Kidney capillary endothelial cell (primary cell): ENCODE results near the gene IL11RA.

ENCODE experiments used
- DNase-seq: peaks from one replicate; pipeline ENCODE4 v3.0.0-alpha.2; 2018; ENCODE audit warnings: low spot score

Gene IL11RA

DNA sequence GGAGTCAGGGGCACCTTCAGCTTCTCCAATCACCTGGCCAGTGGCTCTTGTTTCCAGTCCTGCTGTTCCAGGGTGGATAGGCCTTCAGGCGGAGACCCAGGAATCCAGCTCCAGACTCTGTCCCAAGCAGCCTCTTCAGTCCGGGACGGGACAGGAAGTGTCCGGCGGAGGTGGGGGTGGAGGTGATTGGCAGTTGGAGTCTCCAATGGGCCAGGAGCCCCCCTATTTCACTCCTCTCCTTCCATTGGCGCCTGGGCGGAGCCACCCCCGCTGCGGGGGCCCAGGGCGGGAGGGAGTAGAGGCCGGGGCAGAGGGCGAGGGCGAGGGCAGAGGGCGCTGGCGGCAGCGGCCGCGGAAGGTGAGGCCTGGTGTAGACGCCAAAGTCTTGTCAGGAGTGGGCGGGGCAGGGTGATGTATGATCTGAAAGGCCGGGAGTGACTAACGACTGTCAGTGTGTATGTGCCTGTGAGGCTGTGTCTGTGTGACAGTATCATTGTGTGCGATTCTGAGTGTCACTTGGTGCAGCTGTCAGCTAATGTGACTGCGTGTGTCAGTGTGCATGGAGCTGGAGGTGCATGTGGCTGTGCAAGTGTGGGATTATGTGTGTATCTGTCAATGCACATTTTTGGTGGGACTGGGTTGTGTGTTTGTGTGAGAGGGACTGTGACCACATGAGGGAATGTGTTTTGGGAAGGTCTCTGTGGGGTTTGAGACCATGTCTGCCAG is at the start of gene IL11RA:
Gene IL11RA, plus strand, starts transcription at position 310 of the 726 bp plus-strand sequence. CDS start 3,033 bp downstream, outside the sequence.
- peak; percentile 87 for DNase-seq

DNA sequence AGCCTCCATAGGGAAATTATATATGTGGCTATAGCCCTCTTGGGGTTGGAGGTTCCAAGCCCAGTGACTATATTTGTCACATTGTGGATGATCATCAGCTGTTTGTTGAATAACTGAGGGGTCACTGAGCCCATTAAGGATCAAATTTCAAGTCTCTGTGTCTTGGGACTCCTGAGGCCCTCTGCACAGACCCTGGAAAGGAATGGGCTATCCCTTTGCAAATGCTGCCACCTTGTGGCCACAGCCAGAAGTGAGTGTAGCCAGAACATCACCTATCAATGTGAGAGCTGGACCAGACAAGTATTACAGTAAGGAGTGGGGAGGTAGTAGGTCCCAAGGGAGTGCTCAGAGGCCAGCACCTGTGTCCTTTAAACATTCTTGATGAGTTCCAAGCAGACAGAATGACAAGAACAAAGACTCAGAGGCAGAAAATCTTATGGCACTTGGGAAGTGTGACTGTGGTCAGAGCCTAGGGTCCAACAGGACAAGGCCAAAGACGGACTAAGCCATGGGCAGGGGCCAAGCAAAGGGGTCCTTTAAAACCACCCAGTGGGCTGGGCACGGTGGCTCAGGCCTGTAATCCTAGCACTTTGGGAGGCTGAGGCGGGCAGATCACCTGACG is 48.3 kb upstream of the IL11RA start:
- peak; percentile 67 for DNase-seq

DNA sequence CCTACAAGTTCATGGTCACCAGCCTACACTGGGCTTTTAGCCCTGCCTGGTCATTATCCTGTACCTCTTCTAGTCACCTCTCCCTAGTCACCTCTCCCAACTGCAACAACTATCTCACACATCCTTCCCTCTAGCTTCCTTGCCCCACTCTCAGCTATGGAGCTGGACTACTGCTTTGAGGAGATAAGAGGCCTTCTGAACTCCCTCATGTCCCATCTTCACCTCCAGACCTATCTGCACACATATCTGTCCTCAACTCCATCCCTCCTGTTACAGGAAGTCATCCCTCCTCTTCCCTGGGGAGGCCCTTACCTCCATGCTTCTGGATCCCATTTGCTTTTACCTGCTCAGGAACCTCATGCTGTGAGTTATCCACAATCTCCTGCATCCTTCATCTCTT is 45.8 kb upstream of the IL11RA start:
- DNase-seq, result no peak

DNA sequence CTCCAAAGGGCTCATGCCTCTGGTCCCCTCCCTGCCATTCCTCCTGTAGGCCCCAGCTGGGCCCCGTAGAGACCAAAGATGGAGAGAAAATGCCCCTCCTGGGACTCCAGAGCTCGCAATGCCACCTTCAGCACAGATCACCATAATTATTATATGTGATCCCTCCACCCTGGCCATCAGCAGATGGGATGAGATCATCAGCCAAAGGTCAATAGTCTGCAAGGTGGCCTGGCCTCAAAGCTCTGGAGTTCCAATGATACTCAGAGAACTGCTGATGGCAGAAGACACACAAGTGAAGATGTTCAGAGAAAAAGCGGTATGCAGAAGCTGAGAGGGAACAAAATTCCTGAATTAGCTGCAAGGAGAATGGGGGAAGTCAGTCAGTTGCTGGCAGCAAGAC is 45.1 kb upstream of the IL11RA start:
- DNase-seq, result no peak

DNA sequence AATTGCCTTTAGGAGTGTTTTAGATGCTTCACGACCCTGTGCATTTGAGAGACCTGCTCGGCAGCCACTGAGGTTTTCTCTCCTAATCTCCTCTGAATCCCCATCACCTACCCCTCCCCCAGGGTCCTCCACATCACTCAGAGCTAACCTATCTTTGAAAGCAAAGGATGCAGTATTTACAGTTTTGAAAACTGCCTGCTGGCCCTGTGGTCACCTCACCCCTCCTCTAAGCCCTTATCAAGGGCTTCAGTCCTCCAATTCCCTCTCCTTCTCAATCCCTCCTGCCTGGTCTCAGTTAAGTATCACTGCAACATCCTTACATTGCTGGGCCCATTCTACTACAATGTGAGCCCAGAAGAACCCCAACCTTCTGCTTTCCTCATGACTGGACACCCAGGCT is 44.7 kb upstream of the IL11RA start:
- DNase-seq, result no peak

DNA sequence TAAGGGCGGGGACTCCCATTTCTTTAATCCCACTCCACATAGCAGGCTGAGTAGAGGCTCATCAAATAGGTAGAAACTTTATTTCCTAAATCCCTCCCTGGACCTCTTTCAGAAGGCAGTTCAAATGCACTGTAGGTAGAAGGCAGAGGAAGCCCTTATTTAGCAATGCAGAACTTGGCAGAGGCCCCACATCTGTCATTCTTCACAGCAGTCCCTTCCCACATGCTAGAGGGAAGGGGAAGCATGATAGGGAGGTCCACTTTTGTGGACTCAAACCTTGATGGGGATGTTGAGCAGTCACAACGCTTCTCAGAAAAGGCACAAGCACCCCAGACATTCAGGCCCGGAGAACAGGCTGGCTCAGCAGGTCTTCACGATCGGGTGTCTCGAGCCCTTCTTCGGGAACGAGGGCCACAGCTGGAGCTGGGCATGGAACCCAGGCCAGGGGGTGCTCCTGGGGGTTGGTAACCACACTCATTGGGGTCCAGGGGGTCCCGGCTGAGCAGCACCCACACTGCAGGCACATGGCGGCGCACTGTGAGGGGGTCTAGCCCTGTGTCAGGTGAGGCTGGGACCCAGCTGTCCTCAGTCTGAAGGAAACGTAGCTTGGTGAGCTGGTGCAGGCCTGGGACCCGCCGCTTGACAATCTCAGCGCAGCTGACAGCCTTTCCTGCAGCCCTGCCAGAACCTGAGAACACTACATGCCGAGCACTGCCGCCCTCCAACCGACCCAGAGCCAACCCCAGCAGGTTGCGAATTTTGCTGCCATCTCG is 41.4 kb upstream of the IL11RA start:
- no peak for DNase-seq

DNA sequence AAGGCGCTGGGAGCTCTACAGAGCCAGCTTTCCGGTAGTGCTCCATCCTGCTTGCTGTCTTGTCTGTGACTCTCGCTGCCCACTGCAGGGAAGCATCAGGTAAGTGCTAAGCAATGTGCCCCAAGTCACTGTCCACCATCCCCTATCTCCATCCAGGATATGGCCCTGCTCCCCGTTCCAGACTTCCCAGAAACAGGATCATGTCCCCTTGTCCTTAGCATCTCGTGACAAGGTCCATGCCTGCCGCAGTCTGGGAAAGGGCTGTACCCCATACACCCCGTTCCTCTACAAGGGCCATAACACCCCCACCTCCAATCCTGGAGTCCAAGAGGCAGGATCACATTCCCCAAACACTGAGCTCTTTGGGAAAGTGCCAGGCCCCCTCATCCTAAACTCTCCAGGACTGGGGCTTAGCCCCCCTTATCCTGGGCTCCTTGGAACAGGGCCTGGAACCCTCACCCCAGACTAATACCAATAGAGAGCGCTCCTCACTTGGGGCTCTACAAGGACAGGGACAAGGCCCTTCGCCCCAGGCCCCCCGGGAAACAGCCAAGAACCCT is 40.7 kb upstream of the IL11RA start:
- DNase-seq, result no peak

DNA sequence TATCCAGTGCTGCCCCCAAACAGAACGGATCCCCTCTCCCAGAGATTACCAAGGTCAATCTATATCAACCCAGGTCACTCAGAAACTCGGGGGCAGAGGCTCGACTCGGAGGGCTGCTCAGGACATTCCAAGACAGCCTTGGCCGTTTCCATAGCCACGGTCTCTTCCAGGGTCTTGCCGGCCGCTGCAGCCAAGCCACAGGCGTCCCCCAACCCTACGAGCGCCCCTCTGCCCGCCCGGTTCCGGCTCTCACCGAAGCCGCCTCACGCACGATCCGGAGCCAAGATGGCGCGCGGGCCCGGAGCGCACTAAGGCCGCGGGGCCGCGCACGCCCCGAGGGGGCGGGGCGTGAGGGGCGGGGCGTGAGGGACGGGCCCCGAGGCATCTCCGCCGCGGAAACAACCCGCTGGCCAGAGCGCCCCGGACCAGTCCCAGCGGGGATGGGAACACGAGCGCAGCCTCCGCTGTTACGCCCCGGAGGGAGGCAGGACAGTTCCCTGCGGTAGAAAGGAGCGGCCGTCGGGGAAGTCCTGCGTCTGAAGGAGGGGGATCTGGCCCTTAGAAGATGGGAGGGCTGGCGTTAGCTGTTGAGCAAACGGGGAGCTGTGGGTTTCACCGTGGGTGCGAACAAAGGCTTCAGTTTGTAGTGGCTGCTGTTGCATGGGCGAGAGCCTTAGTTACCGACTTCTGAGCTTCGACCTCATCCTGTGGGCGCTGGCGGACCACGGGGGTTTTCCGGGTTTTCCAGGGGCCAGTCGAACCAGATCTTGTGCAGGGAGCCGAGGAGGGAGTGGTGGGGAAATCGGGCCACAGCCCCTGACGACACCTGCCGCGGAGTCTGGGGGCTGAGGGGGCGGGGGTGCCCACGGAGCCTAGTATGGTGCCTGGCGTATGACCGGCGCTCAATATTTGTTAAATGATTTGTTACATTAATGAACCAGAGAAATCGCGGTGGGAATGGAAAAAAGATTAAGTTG is 39.9 kb upstream of the IL11RA start, which contains the start of gene RPP25L:
Gene RPP25L, minus strand, starts transcription at position 287 of the 977 bp plus-strand sequence. CDS start 801 bp downstream, outside the sequence.
- DNase-seq, result peak; percentile 70

DNA sequence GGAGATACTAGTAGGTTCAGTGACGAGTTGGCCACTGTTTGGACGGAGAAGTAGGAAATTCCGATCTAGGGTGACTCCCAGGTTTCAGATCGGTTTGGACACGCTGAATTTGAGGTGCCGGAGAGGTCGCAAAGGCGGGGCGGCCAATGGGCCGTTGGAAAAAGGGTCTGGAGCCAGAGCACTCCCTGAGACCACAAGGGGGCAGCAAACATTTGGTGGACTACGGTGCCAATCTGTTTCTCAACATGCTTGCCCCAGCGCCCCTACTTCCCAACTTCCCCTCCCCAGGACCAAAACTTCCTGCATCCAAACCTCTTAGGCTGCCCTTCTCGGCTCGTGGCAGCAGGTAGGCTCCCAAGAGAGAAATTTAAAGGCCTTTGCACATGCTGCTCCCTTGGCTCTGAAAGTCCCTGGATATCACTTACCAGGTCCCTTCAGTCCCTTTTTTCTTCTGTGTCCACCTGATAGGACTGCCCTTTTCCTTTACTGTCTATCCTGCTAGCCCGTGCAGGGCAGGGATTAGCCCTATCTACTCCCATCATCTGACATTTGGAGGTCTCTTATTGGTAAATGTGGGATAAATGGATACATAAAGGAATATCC is 39.1 kb upstream of the IL11RA start:
- peak; percentile 63 for DNase-seq

DNA sequence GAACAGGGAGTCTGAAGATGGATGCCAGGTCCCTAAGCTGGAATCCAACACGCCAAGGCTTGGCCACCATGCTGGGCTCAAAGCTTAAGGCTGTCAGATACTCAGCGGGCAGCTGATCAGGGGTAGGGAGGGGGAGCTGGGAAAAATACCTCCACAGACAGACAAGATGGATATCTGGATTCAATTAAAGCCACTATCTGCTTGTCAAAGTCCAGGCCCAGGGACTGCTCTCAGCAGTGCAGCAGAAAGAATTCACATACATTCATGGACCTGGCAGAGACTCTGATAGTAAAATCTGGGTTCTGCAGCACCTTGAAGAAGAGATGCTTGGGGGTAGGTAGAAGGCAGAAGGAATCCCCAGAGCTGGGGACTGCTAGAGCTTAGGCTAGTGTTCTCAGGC is 36.9 kb upstream of the IL11RA start:
- DNase-seq, result no peak

DNA sequence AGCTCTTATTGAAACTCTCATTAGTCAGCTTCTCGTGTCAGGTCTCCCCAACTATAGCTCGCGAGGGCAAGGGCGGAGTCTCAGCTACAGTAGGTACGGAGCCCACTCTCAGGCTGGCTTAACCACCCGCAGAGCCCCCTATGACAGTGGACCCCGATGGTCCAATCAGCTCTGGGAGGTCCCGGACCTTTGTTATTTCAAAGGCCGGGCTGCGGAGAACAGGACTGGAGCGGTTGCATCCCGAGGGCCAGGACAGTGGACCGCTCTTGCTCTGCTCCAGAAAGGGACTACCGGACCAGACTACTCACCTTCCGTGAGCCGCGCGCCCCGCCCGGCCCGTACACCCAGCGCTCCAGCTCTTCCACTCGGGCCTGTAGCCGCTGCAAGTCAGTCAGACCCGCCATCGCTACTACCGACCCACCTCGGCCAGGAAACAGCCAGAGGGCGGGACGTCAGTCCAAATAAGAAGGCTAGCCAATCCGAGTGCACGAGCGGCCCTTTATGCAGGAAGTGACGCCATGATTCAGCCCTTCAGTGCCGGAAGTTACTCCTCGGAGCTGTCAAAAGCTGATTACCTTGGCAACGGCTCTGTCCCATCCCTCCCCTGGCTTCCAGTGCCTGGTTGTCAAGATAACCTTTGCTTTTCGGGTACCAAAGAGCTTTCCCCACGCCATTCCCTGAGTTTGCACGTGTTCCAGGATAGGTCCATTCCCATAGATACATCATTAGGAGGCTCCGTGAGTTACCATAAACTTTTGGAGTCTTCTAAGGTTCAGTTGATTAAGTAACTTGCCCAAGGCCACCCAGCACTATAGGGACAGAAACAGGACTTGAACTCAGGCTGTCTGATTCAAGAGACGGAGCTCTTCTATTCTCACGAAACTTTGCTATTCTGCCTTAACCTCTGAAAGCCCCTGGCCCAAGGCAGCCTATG is 31.7 kb upstream of the IL11RA start, which contains the start of gene DCTN3:
Gene DCTN3, minus strand, starts transcription at position 435 of the 934 bp plus-strand sequence. Its CDS starts 31 bp downstream, at position 404.
- peak; percentile 97 for DNase-seq

DNA sequence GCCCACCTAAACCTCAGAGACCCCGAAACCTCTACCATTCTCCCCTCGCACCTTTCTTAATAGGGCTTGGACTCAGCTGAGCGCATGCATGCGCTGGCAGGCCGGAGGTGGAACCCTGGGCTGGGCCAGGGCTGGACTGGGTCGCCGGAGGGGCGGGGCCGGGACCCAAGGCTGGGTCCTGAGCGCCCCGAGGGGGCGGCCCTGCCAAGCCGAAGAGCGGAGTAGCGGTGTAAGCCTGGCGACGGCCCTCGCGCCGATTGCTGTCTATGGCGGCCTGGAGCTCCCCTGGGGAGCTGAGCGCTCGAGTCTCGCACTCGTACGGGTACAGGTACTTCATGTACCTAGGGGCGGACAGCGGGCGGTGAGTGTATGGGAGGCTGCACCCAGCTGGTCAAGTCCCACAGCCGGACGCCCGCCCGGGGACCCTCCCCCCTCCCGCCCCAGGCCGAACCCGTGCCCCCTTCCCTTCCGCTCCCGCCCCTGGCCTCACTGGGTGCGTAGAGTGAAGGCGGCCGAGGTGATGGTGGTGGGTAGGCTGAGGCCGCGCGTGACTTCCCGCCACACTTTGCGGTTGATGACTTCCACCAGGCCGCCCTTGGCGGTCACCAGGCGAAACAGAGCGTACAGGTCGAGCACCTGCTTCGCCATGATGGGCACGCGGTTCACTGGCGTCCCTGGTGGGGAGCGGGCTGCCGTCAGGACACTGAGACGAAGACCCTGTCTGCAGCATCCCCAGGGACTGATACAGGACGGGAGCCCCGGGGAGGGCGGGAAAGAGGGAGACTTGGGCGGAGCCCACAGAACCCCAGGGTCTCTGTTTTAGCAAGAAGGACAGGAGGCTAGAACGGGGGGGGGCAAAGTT is 28.4 kb upstream of the IL11RA start:
- no peak for DNase-seq

DNA sequence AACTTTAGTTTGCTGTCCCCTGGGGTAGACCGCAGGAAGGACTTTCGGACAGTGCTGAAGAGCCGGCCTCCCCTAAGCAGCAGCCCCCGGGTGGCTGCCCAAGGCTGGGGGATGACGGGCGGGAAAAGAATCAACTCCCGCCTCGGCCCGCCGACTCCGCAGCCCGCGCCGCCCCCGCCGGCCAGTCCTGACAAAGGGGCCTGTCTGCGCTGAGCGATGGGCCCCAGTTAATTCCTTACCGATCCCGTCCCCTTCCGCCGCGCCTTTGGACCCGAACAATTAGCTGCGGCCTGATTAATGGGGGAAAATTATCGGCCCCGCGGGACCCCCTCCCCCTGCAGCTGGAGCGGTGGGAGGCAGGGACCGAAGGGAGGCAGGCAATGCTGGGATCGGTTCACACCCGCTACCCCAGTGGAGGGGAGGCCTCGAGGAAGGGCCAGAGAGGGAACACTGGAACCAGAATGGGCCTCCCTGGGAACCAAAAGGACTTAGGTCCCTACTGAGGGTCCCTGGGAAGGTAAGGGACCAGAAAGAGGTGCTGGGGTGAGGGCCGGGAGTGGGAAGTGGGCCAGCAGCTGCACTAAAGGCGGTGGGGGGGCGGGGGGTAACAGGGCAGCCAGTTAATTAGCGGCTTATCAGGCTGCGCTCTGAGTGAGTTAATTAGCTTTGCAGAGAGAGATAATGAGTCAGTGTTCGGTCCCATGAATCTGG is 27.4 kb upstream of the IL11RA start:
- no peak for DNase-seq

DNA sequence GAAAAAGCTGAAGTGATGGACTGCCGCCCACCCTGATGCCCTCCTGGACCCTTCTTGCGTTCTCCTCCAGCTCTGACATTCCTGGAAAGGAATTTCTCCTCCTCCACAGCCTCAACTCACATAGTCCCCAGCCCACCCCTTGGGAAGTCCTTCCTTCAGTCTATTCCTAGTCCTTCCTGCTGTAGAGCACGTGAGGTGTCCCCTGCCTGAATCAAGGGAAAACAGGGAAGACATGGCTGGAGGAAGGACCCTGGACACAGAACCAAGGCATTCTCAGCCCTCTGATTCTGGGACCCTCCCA is 26.8 kb upstream of the IL11RA start:
- no peak for DNase-seq

DNA sequence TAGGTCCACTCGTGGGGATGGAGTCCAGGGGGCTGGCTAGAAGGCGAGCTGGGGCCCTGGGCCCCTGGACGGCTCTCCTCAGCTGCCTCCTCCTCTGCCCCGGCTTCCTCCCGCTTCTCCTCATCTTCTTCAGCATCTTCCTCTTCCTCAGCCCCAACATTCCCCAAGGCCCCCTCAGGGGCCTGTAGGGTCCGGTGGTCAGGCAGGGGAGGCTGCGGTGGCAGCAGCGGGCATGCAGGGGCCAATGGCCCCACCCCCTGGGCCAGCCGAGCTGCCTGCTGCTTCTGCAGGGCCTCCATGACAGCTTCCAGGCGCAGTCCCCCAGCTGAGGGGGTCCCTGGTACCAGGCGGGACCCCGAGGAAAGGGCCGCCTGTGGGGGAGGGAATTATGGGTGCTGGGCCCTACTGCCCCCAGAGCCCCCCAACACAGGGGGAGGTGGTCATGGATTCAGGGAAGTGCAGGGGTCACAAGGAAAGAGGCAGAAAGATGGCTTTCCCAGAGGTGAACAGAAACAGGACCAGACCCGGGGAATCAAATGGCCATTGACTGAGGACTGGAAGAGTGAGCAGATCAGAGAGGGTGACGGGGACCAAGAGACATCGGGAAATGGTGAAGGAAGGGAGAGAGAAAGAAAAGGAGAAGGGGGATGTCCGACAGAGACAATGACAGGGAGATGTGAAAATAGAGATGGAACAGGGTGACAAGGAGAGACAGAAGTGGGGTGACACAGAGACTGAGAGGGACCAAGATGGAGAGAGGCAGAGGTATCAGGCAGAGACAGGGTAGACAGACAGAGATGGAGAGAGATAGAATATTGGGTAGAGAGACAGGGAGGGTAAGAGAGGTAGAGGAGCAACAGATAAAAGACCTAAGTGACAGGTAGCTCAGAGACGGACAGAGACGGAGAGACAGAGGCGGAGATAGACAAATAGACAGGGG is 24.0 kb upstream of the IL11RA start:
- no peak for DNase-seq

DNA sequence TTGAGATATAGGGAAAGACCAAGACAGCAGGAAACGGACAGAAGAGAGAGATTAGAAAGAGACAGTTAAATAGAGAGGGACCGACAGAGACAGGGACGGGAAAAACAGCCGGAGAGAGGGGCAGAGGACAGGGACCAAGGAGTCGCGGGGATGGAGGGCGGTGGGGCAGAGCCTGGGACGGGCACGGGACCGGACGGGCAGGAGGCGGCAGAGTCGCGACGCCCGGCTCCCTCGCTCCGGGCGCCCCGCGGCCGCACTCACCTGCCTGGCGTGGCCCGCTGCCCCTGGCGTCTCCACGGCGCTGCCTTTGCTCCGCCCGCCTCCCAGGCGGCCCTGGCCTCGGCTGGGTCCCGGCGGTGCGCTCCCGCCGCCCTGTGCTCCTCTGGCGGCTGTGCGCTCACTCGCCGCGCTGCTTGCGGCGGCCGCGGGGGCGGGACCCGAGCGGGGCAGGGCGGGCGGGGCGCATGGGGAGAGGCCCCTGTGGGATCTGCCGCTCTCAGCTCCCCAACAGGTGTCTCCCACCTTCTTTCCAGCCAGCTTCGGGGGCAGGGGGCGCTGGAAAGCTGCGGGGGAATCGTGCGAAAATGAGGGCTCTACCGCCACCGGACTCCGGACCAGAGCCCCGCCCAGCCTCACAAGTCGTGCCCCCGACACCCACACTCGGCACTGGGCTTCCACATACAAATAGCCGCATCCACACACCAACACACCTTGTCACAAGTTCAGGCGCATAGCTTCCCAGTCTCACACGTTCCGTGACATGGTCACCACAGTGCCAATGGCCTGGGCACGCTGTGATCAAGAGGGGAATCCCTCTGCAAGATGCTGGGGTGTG is 23.1 kb upstream of the IL11RA start, which contains the start of gene ARID3C:
Gene ARID3C, minus strand, starts transcription at position 411 of the 835 bp plus-strand sequence. CDS start 1,052 bp downstream, outside the sequence.
- DNase-seq, result no peak
